Keratinocyte (primary cell): ENCODE data around the gene HOXA7. TPM values are rescaled to one million over a fixed set of nuclear protein-coding genes. Genes with fewer than 3 reads are reported as not detected.

ENCODE experiments used
- DNase-seq: peaks from one replicate; pipeline ENCODE4 v3.0.0-alpha.2; 2011; ENCODE audit warnings: low read depth, missing footprints, low spot score
- FAIRE-seq: peaks from 2 replicates; lab custom pipeline; 2011; peaks lifted over from hg19 to GRCh38; lab: Jason Lieb, UNC
- H2AFZ ChIP-seq: 2 replicates; pipeline ENCODE4 v1.6.0; 2012; ENCODE audit warnings: low read length, control low read depth, inconsistent platforms; ENCODE audit not compliant: control insufficient read depth
- H3K27ac ChIP-seq: 2 replicates; pipeline ENCODE4 v1.5.1; 2011; ENCODE audit warnings: low read length; ENCODE audit not compliant: control insufficient read depth, insufficient read depth
- H3K27me3 ChIP-seq: 3 replicates; pipeline ENCODE4 v1.6.0; 2011; ENCODE audit warnings: low read length; ENCODE audit not compliant: control insufficient read depth, insufficient read depth; ENCODE audit errors: extremely low read depth
- H3K36me3 ChIP-seq, 2 experiments: 2 replicates in 1 of 2; 3 replicates in 1 of 2; pipeline ENCODE4 v1.5.1; 2011; ENCODE audit warnings: low read length in 2 of 2, mild to moderate bottlenecking in 1 of 2; ENCODE audit not compliant: control insufficient read depth in 2 of 2, insufficient read depth in 2 of 2; ENCODE audit errors: extremely low read depth in 1 of 2
- H3K4me1 ChIP-seq: 3 replicates; pipeline ENCODE4 v1.5.1; 2011; ENCODE audit warnings: low read length; ENCODE audit not compliant: control insufficient read depth, insufficient read depth; ENCODE audit errors: extremely low read depth
- H3K4me2 ChIP-seq: 3 replicates; pipeline ENCODE4 v1.6.0; 2011; ENCODE audit warnings: low read depth, low read length; ENCODE audit not compliant: control insufficient read depth, insufficient read depth; ENCODE audit errors: extremely low read depth
- H3K4me3 ChIP-seq, 3 experiments: fragments of 200-600 bp in 1 of 3; sonication (generic) in 1 of 3; 2 replicates in 2 of 3; 3 replicates in 1 of 3; pipeline ENCODE4 v1.5.1; 2011 to 2016; ENCODE audit warnings: low read length in 3 of 3, mild to moderate bottlenecking in 3 of 3, control low read depth in 2 of 3, inconsistent platforms in 1 of 3, low read depth in 1 of 3, mixed read lengths in 1 of 3, mixed run types in 1 of 3, moderate library complexity in 1 of 3; ENCODE audit not compliant: control insufficient read depth in 2 of 3, insufficient read depth in 2 of 3; ENCODE audit errors: extremely low read depth in 1 of 3
- H3K79me2 ChIP-seq: 2 replicates; pipeline ENCODE4 v1.6.0; 2012; ENCODE audit warnings: low read length; ENCODE audit not compliant: control insufficient read depth, insufficient read depth
- H3K9ac ChIP-seq: 3 replicates; pipeline ENCODE4 v1.6.0; 2011; ENCODE audit warnings: low read length; ENCODE audit not compliant: control insufficient read depth, insufficient read depth; ENCODE audit errors: extremely low read depth
- H3K9me1 ChIP-seq: 3 replicates; pipeline ENCODE4 v1.6.0; 2011; ENCODE audit warnings: low read length; ENCODE audit not compliant: control insufficient read depth, insufficient read depth; ENCODE audit errors: extremely low read depth
- H3K9me3 ChIP-seq: 2 replicates; pipeline ENCODE4 v1.5.1; 2012; ENCODE audit warnings: low read depth, low read length; ENCODE audit not compliant: control insufficient read depth
- H4K20me1 ChIP-seq: 3 replicates; pipeline ENCODE4 v1.6.0; 2011; ENCODE audit warnings: low read length; ENCODE audit not compliant: control insufficient read depth, insufficient read depth; ENCODE audit errors: extremely low read depth
- EZH2 ChIP-seq: IDR thresholded peaks from one replicate; pipeline ENCODE4 v1.6.1; 2012; ENCODE audit warnings: inconsistent platforms, mild to moderate bottlenecking, low read length, moderate library complexity
- dilution Hi-C: fragments of 300-500 bp; cut with MboI; formaldehyde crosslinking; loops from one replicate; pipeline ENCODE4 v1.7.0; 2020; ENCODE audit warnings: low sequenced_read_pairs; ENCODE audit not compliant: extremely low pct_ligation_motif_present
- polyA plus RNA-seq, 5 experiments: library from polyadenylated mRNA; depleted of rRNA in 3 of 5; stranded (reverse) in 3 of 5; stranded (forward) in 1 of 5; unstranded in 1 of 5; fragments of >200 nt; gene quantifications; 1 replicate in 1 of 5; 2 replicates in 3 of 5; 3 replicates in 1 of 5; pipeline versions ENCODE4 v1.2.1 to v1.2.3, GENCODE V29; 2011 to 2012; ENCODE audit warnings: missing spikeins in 2 of 5, low read depth in 1 of 5, low replicate concordance in 1 of 5
- TF ChIP-seq, protein P1 (sequence below), 3 experiments: IDR thresholded peaks in 1 of 3; conservative IDR thresholded peaks in 1 of 3; optimal IDR thresholded peaks in 1 of 3; 2 replicates in 2 of 3; 3 replicates in 1 of 3; pipeline versions ENCODE3 to v1.5.1; 2011; ENCODE audit warnings: low read length in 3 of 3, mild to moderate bottlenecking in 3 of 3, moderate library complexity in 2 of 3, control low read depth in 1 of 3, inconsistent platforms in 1 of 3; ENCODE audit not compliant: insufficient read depth in 2 of 3; ENCODE audit errors: extremely low read depth in 1 of 3

The HOXA7 gene
- polyA plus RNA-seq, 1 donor (not counting 4 experiments of a cell fraction or from before 2014, with no cell fraction given) = 8.1 TPM

DNA sequence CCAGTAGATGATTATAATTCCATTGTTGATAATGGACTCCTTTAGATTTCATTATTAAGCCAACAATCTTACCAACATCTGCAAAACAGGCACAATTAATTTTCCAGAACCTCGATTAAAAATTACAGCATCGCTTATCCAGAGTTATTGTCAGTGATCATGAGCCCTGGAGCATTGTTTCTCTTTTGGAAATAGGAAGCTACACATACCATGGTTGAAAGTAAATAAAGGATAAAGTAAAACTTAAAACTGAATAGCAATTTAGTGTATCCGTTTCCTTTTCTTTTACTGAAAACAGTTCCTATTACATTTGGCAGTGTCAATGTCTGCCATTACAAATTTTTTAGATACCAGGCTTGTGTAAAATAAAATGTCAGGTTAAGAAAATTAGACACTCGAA lies 44.1 kb downstream of the HOXA7 start:
- Histone ChIP-seq H3K9me1 (no peaks in the 10 kb centered on the region), H3K4me3 (peak overlapping the region in 2 of 3 experiments; percentile 62 to 72), H3K4me1 (peaks cover 31% of the 10 kb centered on the region), H4K20me1 (no peaks in the 10 kb centered on the region), H3K27ac (peak overlapping the region; percentile 67), H3K27me3 (no peaks in the 10 kb centered on the region), H3K36me3 (peaks cover 2 to 4% of the 10 kb centered on the region in 2 experiments), H3K9ac (peak overlapping the region; percentile 82), H3K4me2 (peak overlapping the region; percentile 93), H3K79me2 (peaks cover 36% of the 10 kb centered on the region), H3K9me3 (no peaks in the 10 kb centered on the region), H2AFZ (no peak overlapping the region)
- dilution Hi-C loops = no loop called here
- DNase-seq (no peak), FAIRE-seq (no peak)
- TF ChIP-seq, protein P1, sequence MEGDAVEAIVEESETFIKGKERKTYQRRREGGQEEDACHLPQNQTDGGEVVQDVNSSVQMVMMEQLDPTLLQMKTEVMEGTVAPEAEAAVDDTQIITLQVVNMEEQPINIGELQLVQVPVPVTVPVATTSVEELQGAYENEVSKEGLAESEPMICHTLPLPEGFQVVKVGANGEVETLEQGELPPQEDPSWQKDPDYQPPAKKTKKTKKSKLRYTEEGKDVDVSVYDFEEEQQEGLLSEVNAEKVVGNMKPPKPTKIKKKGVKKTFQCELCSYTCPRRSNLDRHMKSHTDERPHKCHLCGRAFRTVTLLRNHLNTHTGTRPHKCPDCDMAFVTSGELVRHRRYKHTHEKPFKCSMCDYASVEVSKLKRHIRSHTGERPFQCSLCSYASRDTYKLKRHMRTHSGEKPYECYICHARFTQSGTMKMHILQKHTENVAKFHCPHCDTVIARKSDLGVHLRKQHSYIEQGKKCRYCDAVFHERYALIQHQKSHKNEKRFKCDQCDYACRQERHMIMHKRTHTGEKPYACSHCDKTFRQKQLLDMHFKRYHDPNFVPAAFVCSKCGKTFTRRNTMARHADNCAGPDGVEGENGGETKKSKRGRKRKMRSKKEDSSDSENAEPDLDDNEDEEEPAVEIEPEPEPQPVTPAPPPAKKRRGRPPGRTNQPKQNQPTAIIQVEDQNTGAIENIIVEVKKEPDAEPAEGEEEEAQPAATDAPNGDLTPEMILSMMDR (optimal IDR thresholded peaks at IDR 0.05 in 1 of 3, IDR thresholded peaks at IDR 0.05 in 1 of 3, conservative IDR thresholded peaks at IDR 0.05 in 1 of 3; ENCODE audit: extremely low read depth in 1 of 3, insufficient read depth in 2 of 3, low read length in 3 of 3) = no peak
- TF ChIP-seq EZH2 = no peak

DNA sequence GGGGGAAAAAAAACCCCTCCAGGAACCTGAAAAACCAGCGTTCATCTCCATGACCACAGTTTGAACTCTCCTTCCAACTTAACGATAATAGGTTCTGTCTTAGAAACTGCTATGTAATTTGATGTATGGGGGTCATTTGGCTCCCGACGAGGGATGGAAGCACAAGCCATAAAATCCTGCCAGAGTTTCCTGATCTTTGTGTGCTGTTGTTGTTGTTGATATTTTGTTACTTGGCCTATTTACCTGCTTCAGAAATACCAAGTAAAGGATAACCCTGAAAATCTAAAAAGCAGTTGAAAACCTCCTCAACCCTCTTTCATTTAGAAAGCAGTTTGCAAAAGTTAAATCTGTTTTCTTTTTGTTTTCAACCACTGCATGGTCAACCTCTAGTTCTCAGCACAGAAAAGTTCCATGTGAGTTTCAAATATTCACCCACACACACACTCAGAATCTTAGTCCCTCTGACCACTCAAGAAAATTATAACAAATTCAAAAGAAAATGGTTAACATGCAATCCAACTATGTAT lies 44.7 kb downstream of the HOXA7 start:
- peak overlapping the region; percentile 93 for H3K4me2 ChIP-seq
- peaks cover 31% of the 10 kb centered on the region for H3K79me2 ChIP-seq
- dilution Hi-C loops = no loop called here
- peak overlapping the region in 2 of 3 experiments; percentile 62 to 72 for H3K4me3 ChIP-seq
- H4K20me1 ChIP-seq = no peaks in the 10 kb centered on the region
- no peaks in the 10 kb centered on the region for H3K9me1 ChIP-seq
- peaks cover 31% of the 10 kb centered on the region for H3K4me1 ChIP-seq
- peak overlapping the region; percentile 61 for H3K9ac ChIP-seq
- DNase-seq = no peak
- H3K27ac ChIP-seq = peak overlapping the region; percentile 67
- H2AFZ ChIP-seq = no peak overlapping the region
- peaks cover 0 to 1% of the 10 kb centered on the region in 2 experiments for H3K36me3 ChIP-seq
- H3K27me3 ChIP-seq = no peaks in the 10 kb centered on the region
- TF ChIP-seq, protein P1 (optimal IDR thresholded peaks at IDR 0.05 in 1 of 3, IDR thresholded peaks at IDR 0.05 in 1 of 3, conservative IDR thresholded peaks at IDR 0.05 in 1 of 3; ENCODE audit: extremely low read depth in 1 of 3, insufficient read depth in 2 of 3, low read length in 3 of 3) = no peak
- TF ChIP-seq EZH2 = no peak
- FAIRE-seq = peak; percentile 34
- H3K9me3 ChIP-seq = no peaks in the 10 kb centered on the region
